Tracheal epithelial cell (primary cell): ENCODE measurements around the gene COX6B1. TPM values are rescaled to one million over a fixed set of nuclear protein-coding genes. Genes with fewer than 3 reads are reported as not detected.

Experiments
- total RNA-seq: library from RNA; depleted of rRNA; stranded (reverse); fragments of >200 nt; gene quantifications from 2 replicates; pipeline ENCODE4 v1.2.1, GENCODE V29; 2014

Gene COX6B1
- 309 and 377 TPM in 2 replicates for total RNA-seq

DNA sequence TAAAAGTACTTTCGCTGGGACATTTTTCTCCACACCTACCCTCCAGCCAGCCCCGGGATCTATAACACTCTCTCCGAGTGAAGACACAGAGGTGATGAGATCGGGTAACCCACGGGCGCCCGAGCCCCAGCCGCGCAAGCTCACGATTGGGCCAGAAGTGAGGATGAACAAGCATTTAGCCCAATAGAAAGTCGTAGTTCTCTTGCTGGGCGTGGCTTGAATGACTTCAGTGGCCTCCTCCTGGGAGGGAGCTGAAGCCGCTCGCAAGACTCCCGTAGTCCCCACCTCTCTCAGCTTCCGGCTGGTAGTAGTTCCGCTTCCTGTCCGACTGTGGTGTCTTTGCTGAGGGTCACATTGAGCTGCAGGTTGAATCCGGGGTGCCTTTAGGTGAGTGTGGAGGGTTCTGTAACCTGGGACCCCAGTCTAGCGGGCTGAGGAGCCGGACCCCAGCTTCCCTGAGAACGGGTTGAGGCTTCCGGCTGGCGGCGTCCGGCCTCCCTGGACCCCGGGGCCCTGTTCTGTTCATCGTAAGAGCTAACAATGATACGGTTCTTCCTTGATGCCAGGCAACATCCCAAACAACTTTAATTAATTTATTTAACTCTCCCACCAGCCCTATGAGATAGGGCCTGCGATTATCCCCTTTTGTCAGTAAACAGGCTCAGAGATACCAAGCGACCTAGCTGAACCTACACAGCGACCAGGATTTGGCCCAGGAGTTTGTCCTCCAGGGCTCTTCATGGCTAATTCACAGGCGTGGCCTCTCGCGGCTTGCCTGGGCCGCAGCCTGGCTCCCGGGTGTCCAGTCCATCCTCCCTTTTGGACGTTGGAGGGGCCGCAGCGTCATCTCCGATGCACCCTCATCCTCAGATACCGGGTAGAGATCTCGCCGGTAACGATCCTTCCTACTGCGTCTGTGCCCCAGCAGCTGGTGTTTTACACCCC lies at the start of gene COX6B1:
Gene COX6B1 (plus strand): TSS at position 307 of the 945 bp plus-strand sequence. CDS start 2,921 bp downstream, outside the sequence.

GRCh38 chr19:35612559-35613321 lies 35.4 kb upstream of the COX6B1 start, which contains the start of gene HAUS5:
HAUS5 (plus strand) TSS chr19:35612735; CDS start chr19:35612795, 60 bp downstream.

GRCh38 chr19:35628565-35629331 lies 19.4 kb upstream of the COX6B1 start, which contains the start of gene RBM42:
RBM42 (plus strand) TSS chr19:35629036; CDS start chr19:35629154, 118 bp downstream.

DNA sequence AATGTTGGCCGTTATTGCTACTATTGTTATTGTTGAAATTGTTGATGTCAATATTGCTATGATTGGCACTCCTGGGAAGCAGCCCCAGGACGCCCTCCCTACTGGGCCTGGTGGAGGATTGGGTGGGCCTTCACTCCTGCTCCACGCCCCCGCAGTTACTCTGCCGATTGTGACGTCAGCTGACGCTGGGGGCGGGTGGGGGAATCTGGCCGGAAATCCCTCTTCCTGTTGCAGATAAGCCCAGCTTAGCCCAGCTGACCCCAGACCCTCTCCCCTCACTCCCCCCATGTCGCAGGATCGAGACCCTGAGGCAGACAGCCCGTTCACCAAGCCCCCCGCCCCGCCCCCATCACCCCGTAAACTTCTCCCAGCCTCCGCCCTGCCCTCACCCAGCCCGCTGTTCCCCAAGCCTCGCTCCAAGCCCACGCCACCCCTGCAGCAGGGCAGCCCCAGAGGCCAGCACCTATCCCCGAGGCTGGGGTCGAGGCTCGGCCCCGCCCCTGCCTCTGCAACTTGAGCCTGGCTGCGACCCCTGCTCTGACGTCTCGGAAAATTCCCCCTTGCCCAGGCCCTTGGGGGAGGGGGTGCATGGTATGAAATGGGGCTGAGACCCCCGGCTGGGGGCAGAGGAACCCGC lies 6.5 kb upstream of the COX6B1 start, which contains the start of gene ETV2:
Gene ETV2 (plus strand): TSS at position 231 of the 637 bp plus-strand sequence. CDS start 716 bp downstream, outside the sequence.

DNA sequence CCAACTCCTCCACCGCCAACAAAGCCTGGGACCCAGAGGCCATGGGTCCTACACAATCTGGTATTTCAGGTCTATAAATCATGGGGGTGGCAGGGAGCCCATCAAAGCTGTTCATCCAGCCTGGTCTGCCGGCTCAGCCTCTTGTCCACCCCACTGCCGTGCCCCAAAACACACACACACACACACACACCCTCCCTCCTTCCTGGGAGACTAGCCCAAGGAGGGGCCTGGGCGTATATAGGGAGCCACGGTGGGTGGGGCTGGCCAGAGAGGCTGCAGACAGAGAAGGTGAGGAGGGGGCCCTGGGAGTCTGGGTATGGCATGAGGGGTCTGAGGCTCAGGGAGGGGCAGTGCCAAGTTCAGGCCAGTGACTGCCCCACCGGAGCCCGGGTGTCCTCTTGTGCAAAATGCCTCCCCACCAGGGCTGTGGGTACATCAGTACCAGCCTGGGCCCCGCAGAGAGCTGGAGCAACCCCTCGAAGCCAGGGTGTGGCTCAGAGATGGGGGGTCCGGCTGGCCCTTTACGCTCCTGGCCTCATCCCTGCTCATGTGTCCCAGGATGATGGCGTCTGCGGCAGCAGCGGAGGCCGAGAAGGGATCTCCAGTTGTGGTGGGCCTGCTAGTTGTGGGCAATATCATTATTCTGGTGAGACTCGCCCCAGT lies 18.3 kb downstream of the COX6B1 start, which contains the start of gene UPK1A:
Gene UPK1A (plus strand): TSS at position 267 of the 663 bp plus-strand sequence. CDS start 296 bp downstream, at position 563.

GRCh38 chr19:35704218-35704617 lies 56.1 kb downstream of the COX6B1 start, which contains the start of gene ZBTB32:
ZBTB32 (plus strand) TSS chr19:35704558; CDS start chr19:35714627, 10,069 bp downstream.

Other genes starting within 250 kb of the COX6B1 start
- 0.24 TPM in 1 of 2 replicates, not detected in the other for gene FFAR2, start 200.1 kb upstream of the COX6B1 start, total RNA-seq
- 3.1 TPM in 1 of 2 replicates, not detected in the other for gene KRTDAP, start 157.9 kb upstream of the COX6B1 start, total RNA-seq
- gene DMKN, start 134.7 kb upstream of the COX6B1 start, total RNA-seq: 75.0 and 131 TPM in 2 replicates
- 2.3 and 16.6 TPM in 2 replicates for gene SBSN, start 120.0 kb upstream of the COX6B1 start, total RNA-seq
- not detected in 2 replicates for gene GAPDHS, start 114.9 kb upstream of the COX6B1 start, total RNA-seq
- 132 and 141 TPM in 2 replicates for gene TMEM147, start 102.7 kb upstream of the COX6B1 start, total RNA-seq
- not detected in 2 replicates for gene ATP4A, start 84.7 kb upstream of the COX6B1 start, total RNA-seq
- not detected in 2 replicates for gene PMIS2, start 62.1 kb upstream of the COX6B1 start, total RNA-seq
- gene HAUS5, start 35.6 kb upstream of the COX6B1 start, total RNA-seq: 3.8 and 7.5 TPM in 2 replicates
- 40.9 and 48.0 TPM in 2 replicates for gene RBM42, start 19.3 kb upstream of the COX6B1 start, total RNA-seq
- not detected in 2 replicates for gene ETV2, start 6.6 kb upstream of the COX6B1 start, total RNA-seq
- gene UPK1A, start 18.2 kb downstream of the COX6B1 start, total RNA-seq: not detected in 2 replicates
- gene ZBTB32, start 56.2 kb downstream of the COX6B1 start, total RNA-seq: not detected in 2 replicates
- gene KMT2B, start 69.7 kb downstream of the COX6B1 start, total RNA-seq: 6.7 and 7.9 TPM in 2 replicates
- not detected in 2 replicates for gene IGFLR1, start 94.1 kb downstream of the COX6B1 start, total RNA-seq
- gene U2AF1L4, start 97.1 kb downstream of the COX6B1 start, total RNA-seq: 3.2 and 5.3 TPM in 2 replicates
- gene PSENEN, start 97.3 kb downstream of the COX6B1 start, total RNA-seq: 15.9 and 18.1 TPM in 2 replicates
- gene LIN37, start 100.3 kb downstream of the COX6B1 start, total RNA-seq: 6.4 and 8.0 TPM in 2 replicates
- 0.43 TPM in 1 of 2 replicates, not detected in the other for gene HSPB6, start 108.7 kb downstream of the COX6B1 start, total RNA-seq
- gene PROSER3, start 109.9 kb downstream of the COX6B1 start, total RNA-seq: 2.9 and 4.0 TPM in 2 replicates
- gene ARHGAP33, start 127.2 kb downstream of the COX6B1 start, total RNA-seq: under 0.01 TPM in 1 of 2 replicates, not detected in the other
- gene PRODH2, start 164.5 kb downstream of the COX6B1 start, total RNA-seq: not detected in 2 replicates
- gene NPHS1, start 204.2 kb downstream of the COX6B1 start, total RNA-seq: not detected in 2 replicates
- gene KIRREL2, start 208.6 kb downstream of the COX6B1 start, total RNA-seq: not detected in 2 replicates
- gene APLP1, start 220.3 kb downstream of the COX6B1 start, total RNA-seq: 1.7 TPM in 1 of 2 replicates, not detected in the other